ENCODE measurements around the gene NSRP1.
A peak's percentile ranks its signal among the peaks of the same experiment; 100 is the strongest.

NSRP1 gene

DNA sequence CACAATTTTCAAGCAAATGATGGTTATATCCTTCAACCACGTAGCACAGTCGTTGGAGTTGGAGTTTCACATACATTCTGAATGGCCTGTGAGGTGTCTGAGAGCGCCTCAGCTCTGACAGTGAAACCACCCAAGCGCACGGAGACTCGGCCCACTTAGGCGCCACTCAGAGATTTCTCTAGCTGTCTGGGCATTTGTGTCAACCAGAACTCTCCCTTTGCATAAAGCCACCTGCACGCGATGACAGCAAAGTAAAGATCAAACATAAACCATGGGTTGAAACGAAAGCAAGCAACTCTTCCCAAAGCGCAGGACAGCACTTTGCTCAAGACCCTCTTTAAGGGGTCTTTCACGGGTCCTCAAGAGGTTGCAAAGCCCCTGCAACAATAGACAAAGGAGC, 118.3 kb downstream of the NSRP1 start:
- H3K4me3 ChIP-seq (replicated peaks; ENCODE audit: low read depth, low read length) = no peak overlapping the region
- DNase-seq (ENCODE audit: extremely low read depth, low read depth) = no peak

DNA sequence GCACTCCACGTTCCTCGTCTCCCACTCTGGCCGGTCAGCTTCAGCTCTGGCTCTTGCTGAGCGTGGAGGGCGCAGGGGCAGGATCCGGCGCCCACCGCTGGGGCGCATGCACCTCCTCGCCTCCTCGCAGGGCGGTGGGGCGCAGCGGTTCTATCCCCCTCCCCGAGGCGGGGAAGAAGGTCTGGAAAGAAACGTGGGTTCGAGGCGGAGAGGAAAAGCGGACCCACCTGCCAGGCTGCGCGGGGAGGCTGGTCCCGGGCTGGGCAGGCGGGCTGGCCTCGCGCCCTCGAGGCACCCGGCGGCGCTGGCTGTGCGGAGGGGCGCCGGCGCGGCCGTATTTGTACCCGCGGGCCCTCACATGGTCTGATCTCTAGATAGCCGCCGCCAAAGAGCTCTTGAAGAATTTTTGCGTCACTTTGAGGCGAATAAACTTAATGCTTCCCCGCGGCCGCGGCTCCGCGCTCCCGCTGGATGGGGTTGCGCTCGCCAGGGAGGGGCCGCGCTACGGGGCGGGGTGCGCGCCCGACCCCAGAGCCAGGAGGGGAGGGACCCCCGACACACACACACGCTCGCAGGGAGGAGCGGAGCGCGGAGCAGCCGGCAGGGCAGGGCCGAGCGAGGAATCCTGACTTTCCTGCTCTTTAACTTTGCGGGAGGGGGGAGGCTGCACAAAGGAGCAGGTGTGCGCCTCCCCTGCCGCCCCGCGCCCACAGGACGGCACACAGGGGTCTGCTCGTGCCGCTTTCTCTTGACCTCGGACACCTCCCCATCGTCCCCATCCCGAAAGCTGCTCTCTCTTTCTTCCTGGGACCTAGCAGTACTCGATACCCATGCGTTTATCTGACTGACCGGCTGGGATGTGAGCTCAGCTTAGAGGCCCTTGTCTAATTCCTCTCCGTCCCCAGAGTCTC, 119.0 kb downstream of the NSRP1 start, which contains the start of gene SLC6A4:
Gene SLC6A4 (minus strand): TSS at position 312 of the 911 bp plus-strand sequence. CDS start 13,739 bp downstream, outside the sequence.
- DNase-seq (ENCODE audit: extremely low read depth, low read depth) = no peak
- peak within 1 kb of the TSS; percentile 35 for H3K4me3 ChIP-seq (replicated peaks; ENCODE audit: low read depth, low read length)
- TF ChIP-seq, protein P1, sequence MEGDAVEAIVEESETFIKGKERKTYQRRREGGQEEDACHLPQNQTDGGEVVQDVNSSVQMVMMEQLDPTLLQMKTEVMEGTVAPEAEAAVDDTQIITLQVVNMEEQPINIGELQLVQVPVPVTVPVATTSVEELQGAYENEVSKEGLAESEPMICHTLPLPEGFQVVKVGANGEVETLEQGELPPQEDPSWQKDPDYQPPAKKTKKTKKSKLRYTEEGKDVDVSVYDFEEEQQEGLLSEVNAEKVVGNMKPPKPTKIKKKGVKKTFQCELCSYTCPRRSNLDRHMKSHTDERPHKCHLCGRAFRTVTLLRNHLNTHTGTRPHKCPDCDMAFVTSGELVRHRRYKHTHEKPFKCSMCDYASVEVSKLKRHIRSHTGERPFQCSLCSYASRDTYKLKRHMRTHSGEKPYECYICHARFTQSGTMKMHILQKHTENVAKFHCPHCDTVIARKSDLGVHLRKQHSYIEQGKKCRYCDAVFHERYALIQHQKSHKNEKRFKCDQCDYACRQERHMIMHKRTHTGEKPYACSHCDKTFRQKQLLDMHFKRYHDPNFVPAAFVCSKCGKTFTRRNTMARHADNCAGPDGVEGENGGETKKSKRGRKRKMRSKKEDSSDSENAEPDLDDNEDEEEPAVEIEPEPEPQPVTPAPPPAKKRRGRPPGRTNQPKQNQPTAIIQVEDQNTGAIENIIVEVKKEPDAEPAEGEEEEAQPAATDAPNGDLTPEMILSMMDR (IDR thresholded peaks at IDR 0.05; ENCODE audit: low read depth, low read length, missing control alignments) = no peak

More for the DNA sequence above, 118.3 kb downstream of the NSRP1 start:
- TF ChIP-seq, protein P1 (IDR thresholded peaks at IDR 0.05; ENCODE audit: low read depth, low read length, missing control alignments) = no peak
